Lower leg skin (tissue), 4 donors: Measurements from ENCODE around the gene EEF2. TPM values are rescaled to one million over a fixed set of nuclear protein-coding genes. Genes with fewer than 3 reads are reported as not detected.
"Not testable (repeated sequence)": the region's sequence is repeated elsewhere in the genome, so short reads cannot be mapped to it uniquely, and the experiment has no call there.

Experiments used
- DNase-seq, 2 donors: peaks; one replicate each; pipeline ENCODE4 v3.0.0-alpha.2; 2019; ENCODE audit warnings: low spot score in 2 of 2
- H3K4me3 ChIP-seq: fragments of 200-600 bp; sonication (generic); 2 replicates; pipeline ENCODE4 v1.5.1; 2017; ENCODE audit warnings: mild to moderate bottlenecking, low read depth; ENCODE audit not compliant: poor library complexity, severe bottlenecking
- POLR2A ChIP-seq, 2 donors: fragments of 450-650 bp; IDR thresholded peaks; one replicate each; pipeline ENCODE4 v1.6.1; 2016 to 2017; ENCODE audit warnings: antibody characterized with exemption in 2 of 2, mild to moderate bottlenecking in 1 of 2, moderate library complexity in 1 of 2
- WGBS, 2 donors: methylation state at CpG; one replicate each; pipeline ENCODE4 v1.1.5; 2018; 5-methylcytosine and 5-hydroxymethylcytosine counted together
- intact Hi-C: fragments of 100-400 bp; cut with DNase I; formaldehyde crosslinking; loops from one replicate; pipeline ENCODE4 v1.15.0; 2023; ENCODE audit warnings: low total_unique reads
- total RNA-seq, 4 donors: library from RNA; depleted of rRNA; stranded (reverse); fragments of >200 nt; gene quantifications; one replicate each; pipeline ENCODE4 v1.1.0, GENCODE V29; 2016
- TF ChIP-seq, protein P1 (sequence below), 3 donors: fragments of 450-650 bp; IDR thresholded peaks; one replicate each; pipeline ENCODE4 v1.5.1; 2016; ENCODE audit warnings: antibody characterized with exemption in 3 of 3, mild to moderate bottlenecking in 3 of 3, moderate library complexity in 2 of 3

The EEF2 gene
- total RNA-seq, 4 donors from 2014 or later: 2,068 to 2,517 (median 2,443) TPM

DNA sequence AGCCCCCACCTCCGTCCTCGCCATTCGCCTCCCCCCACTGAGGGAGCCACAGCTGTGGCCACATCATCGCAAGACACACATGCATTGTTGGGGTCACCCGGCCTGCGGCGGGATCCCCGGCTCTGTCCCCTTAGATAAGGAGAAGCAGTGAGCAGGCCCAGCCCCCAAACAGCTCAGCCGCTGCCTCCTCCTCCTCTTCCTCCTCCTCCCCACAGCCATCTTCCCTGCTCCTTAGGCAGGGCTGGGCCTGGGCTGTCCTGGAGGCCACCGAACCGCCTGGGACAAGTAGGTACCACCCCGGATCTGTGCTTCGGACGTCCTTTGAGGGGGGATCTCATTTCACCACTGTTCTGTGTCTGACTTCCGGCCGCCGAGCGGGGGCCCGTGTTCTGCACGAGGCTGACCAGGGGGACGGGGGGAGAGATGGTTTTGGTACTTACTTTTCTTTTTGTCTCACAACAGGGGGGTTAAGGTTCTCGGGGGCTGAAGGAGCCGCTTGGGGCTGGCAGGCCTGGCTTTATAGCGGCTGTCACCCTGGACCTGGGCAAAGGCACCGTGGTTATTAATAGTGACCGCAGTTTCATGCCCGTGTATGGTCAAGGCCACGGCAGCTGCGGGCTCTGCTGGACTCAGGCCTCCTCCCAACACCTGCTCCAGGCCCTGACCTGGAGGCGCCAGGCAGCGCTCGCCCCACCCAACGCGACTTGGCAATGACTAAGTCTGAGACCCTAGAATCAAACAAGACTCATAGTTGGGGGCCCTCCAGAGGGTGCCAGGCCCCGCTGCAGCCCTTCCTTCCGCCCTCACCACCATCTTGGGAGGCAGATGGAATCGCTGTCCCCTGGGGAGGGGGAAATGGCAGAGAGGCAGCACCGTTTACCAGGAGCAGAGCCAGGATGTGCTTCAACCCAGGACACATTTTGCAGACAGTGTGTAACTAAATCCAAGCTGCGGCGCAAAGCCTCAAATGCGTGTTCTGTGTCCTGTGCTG lies 34.1 kb downstream of the EEF2 start:
- WGBS, 2 donors: 48 to 52% methylated on average over 37 to 41 of the region's 41 CpGs
- no peak for DNase-seq
- no peak for TF ChIP-seq POLR2A (IDR thresholded peaks at IDR 0.05)
- TF ChIP-seq, protein P1, sequence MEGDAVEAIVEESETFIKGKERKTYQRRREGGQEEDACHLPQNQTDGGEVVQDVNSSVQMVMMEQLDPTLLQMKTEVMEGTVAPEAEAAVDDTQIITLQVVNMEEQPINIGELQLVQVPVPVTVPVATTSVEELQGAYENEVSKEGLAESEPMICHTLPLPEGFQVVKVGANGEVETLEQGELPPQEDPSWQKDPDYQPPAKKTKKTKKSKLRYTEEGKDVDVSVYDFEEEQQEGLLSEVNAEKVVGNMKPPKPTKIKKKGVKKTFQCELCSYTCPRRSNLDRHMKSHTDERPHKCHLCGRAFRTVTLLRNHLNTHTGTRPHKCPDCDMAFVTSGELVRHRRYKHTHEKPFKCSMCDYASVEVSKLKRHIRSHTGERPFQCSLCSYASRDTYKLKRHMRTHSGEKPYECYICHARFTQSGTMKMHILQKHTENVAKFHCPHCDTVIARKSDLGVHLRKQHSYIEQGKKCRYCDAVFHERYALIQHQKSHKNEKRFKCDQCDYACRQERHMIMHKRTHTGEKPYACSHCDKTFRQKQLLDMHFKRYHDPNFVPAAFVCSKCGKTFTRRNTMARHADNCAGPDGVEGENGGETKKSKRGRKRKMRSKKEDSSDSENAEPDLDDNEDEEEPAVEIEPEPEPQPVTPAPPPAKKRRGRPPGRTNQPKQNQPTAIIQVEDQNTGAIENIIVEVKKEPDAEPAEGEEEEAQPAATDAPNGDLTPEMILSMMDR (IDR thresholded peaks at IDR 0.05): no peak
- intact Hi-C loops: no loop called here
- H3K4me3 ChIP-seq: no peak overlapping the region

DNA sequence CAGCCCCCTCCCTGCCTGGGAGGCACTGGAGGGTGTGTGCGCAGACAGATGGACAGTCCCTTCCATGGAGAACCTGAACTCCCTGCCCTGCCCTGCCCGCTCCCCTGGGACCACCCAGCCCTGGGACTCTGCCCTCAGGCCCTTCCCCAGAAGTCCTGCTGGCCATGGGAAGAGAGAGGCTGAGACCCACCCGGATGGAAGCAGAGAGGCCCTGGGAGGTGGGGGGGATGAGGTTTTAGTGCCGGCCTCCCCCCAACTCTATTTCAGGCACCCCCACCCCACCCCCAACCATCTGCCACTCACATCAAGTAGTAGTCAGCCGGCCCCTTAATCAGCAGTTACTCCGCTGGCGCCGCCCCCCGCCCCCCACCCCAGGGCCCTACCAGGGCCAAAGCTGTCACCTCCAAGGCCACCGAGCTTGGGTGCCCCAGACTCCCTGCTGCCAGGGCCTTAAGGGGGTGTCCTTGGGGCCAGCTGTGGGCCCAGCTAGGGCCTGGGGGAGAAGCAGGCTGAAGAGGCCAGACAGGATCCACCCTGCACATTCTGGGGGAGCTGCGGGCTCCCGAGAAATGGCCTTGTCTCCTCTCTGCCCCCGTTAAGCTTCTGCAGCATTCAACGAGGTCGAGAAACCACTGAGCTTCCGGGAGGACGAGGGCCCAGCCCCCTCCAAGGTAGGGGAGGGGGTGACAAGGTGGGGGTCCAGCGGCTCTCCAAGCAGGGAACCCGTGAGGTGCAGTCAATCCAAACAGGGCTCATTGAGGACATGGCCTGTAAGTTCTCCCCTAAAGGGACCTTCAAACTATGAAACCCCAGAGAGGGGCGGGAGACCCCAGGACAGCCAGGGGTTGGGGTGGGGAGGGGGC lies 35.0 kb downstream of the EEF2 start:
- WGBS, 2 donors: 48% methylated on average over 5 to 19 of the region's 20 CpGs
- DNase-seq: no peak
- no peak for TF ChIP-seq POLR2A (IDR thresholded peaks at IDR 0.05)
- TF ChIP-seq, protein P1 (IDR thresholded peaks at IDR 0.05): no peak
- H3K4me3 ChIP-seq: no peak overlapping the region
- intact Hi-C loops: no loop called here

DNA sequence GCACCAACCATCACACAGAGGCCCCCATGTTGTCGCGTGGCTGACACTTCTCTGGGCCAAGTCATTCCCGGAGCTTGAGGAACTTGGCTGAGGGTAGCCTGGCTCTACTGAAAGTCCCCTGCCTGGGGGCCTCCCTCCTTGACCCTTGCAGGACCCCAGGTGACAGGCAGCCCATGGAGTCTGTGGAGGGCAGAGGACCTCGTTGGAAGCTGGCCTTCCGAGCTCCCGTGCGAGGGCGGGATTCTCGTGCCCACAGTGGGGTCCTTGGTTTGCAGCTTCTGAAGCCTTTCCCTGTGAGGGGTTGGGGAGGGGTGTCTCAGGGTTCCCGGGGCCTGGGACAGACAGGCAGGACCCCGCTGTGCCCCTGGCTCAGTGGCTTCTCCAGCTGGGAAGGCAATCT lies 36.0 kb downstream of the EEF2 start:
- TF ChIP-seq POLR2A (IDR thresholded peaks at IDR 0.05): no peak
- TF ChIP-seq, protein P1 (IDR thresholded peaks at IDR 0.05): no peak
- 68 to 78% methylated on average over 7 to 9 of the region's 11 CpGs for WGBS, 2 donors
- intact Hi-C loops: no loop called here
- no peak overlapping the region for H3K4me3 ChIP-seq
- no peak for DNase-seq

DNA sequence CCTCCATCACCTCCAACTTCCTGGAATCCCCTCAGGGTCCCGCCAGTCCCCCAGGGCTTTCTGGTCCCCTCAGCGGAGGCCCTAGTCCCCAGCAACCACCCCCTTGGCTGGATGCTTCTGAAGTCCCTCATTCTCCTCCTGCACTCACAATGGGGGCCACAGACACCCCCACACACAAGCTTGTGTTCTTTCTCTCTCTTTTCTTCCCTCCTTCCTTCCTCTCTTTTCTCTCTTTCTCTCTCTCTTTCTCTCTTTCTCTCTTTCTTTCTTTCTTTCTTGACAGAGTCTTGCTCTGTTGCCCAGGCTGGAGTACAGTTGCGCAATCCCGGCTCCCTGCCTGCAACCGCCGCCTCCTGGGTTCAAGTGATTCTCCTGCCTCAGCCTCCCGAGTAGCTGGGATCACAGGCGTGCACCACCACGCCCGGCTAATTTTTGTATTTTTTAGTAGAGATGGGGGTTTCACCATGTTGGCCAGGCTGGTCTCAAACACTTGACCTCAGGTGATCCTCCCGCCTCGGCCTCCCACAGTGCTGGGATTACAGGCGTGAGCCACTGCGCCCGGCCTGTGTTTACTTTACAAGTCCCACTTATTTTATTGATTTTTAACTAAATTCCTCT lies 37.8 kb downstream of the EEF2 start:
- 85 to 88% methylated on average over 15 of the region's 15 CpGs for WGBS, 2 donors
- intact Hi-C loops: not testable (repeated sequence)

DNA sequence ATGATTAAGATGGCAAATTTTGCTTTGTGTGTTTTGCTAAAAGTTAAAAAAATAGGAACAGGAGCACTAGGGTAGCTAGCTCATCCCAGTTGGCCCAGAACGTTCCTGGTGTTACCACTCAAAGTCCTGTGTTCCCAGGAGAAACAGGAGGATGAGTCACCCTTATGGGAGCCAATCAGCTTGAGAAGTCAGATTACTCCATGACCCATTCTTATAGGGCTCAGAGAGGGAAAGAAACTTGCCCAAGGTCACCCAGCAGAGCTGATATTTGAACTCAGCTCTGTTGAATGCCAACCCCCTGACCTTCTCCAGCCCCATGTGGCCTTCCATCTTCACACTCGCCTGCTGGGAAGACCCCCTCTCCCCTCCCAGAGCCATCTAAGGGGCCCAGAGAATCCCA lies 39.4 kb downstream of the EEF2 start:
- 43 to 56% methylated on average over 2 of the region's 2 CpGs for WGBS, 2 donors

More for the DNA sequence above, 37.8 kb downstream of the EEF2 start:
- H3K4me3 ChIP-seq, DNase-seq: not testable (repeated sequence)

More for the DNA sequence above, 39.4 kb downstream of the EEF2 start:
- no peak overlapping the region for H3K4me3 ChIP-seq
- TF ChIP-seq, protein P1 (IDR thresholded peaks at IDR 0.05): no peak
- TF ChIP-seq POLR2A (IDR thresholded peaks at IDR 0.05): no peak
- intact Hi-C loops: no loop called here
- DNase-seq: no peak
